Activated naive CD4-positive, alpha-beta T cell (primary cell): Measurements from ENCODE around the gene CYBB.
"Not testable (repeated sequence)": the region's sequence is repeated elsewhere in the genome, so short reads cannot be mapped to it uniquely, and the experiment has no call there.

ENCODE experiments used
- DNase-seq, 4 experiments: peaks; one replicate each; lab custom pipeline; 2025; lab: John Stamatoyannopoulos, UW

Gene CYBB

GRCh38 chrX:37779857-37780256, at the start of gene CYBB:
Gene CYBB, plus strand, starts transcription at chrX:37780059. Its CDS starts 19 bp downstream, at chrX:37780078.
- no peak for DNase-seq

DNA sequence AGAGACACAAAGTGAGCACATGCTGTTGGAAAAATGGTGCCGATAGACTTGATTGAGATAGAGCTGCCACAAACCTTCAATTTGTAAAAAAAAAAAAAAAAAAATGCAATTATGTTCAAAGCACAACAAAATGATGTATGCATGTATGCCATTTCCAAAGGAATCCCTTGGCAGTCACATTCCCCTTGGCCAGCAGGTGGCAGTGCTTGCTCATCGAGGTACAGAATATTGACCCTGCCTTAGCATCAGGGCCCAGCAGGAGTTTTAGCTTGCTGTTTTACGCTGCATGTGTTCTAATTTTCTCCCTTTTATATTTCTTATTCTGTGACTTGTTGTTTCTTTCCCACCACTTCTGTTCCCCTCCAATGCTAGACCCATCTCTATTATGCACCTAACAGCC, 34.5 kb upstream of the CYBB start:
- peak; percentile 9 to 70 (median 56) for DNase-seq

DNA sequence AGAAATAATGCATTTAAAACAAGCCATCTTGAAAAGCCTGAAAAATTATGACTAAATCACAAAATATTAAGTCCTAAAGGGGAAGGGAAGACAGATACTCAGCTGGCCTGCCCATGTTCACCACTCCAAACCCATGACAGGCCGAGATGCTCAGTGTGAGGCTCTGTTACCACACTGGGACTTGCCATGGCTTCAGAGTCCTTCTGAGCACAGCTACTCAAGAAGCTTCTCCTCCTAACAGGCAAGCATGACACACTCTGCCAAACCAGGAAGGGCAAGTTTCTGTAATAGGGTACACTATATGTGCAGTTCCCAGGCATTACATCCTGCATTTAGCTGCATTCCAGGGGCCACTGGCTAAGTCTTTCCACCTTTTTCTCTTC, 34.0 kb upstream of the CYBB start:
- no peak for DNase-seq

DNA sequence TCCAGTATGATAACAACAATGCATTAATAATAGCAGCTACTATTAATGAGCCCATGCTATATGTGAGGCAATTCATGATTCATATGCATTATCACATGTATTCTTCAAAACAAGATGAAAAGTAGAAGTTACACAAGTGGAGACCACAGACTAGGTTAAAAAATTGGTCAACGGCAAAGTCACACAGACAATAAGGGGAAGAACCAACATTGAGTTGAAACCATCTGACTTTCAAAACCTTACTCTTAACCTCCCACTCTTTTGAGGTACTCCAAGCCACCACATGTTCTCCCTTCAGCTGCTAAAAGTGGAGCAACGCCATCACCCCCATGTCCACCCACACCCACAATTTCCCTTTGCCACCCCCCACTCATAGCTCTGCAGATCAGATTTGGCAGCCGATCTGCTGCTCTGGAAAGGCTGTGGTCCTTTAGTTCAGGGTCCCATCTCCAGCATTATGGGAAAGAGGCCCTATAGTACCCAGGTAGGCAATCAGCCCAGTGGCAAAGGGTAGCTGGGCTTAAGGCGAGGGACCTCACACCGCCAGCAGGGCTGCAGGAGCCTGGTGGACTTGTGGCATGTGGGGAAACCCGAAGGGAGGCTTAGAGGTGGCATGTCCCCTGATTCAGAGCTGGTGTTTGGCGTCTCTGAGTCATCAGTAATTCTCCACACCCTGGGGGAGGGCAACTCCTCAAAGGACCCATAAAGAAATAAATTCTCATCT, 33.5 kb upstream of the CYBB start:
- no peak for DNase-seq

- DNase-seq: no peak
These were observed 32.9 kb upstream of the CYBB start for GRCh38 chrX:37746951-37747350.

- DNase-seq: no peak
These were observed 27.6 kb upstream of the CYBB start for GRCh38 chrX:37752281-37752680.

DNA sequence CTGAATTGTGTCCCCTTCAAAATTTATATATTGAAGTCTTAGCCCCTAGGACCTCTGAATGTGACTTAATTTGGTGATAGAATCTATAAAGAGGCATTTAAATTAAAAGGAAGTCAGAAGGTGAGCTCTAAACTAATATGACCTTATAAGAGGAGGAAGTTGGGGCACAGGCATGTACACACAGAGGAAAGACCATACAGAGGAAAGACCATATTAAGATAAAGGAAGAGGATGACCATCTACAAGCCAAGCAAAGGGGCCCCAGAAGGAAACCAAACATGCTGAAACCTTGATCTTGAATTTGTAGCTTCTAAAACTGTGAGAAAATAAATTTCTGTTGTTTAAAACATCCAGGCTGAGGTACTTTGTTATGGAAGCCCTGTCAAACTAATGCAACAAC, 26.9 kb upstream of the CYBB start:
- DNase-seq: no peak

- no peak for DNase-seq
These were observed 26.5 kb upstream of the CYBB start for GRCh38 chrX:37753384-37753783.

- no peak for DNase-seq
These were observed 25.3 kb upstream of the CYBB start for GRCh38 chrX:37754516-37754915.

DNA sequence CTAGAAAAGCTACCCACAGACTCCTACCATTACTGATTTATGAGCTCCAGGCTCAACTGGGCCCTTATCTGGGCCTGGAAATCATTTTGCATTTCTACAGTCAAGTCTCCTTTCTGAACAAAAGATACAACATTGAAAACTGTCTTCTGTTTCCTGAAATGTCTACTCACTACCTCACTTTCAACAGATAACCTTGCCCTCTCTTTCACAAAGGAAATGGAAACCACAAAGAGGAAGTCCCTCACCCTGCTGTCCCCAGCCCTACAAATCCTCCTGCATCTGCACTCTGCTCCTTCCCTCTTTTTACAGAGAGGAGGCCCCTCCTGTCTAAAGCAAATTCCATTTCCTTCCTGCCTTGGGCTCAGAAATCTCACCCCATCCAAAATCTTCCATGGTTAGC, 24.8 kb upstream of the CYBB start:
- DNase-seq: no peak

- DNase-seq: no peak
These were observed 22.8 kb upstream of the CYBB start for GRCh38 chrX:37757082-37757481.

- DNase-seq: no peak
These were observed 20.5 kb upstream of the CYBB start for GRCh38 chrX:37759351-37759750.

GRCh38 chrX:37759878-37760418, 19.9 kb upstream of the CYBB start:
- DNase-seq: no peak

- DNase-seq: no peak
These were observed 16.5 kb upstream of the CYBB start for GRCh38 chrX:37763400-37763799.

DNA sequence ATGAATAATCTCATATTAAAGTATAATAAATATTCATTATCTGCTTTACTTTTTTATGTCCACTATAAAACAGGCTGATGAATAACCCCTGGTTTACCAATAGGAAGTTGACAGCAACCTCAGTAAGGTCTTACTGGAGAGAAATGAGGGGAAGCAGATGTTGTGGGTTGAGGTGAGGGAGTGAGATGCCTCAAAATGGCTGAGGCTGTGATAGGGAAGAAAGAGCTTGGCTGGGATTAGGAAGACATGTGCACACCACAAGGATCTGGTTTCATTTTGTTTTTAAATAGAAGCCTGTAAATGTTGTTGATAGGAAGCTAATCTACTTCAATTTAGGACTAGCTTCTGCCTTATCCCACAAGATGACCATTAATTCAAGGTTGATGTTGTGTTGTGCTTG, 14.4 kb upstream of the CYBB start:
- DNase-seq: no peak

DNA sequence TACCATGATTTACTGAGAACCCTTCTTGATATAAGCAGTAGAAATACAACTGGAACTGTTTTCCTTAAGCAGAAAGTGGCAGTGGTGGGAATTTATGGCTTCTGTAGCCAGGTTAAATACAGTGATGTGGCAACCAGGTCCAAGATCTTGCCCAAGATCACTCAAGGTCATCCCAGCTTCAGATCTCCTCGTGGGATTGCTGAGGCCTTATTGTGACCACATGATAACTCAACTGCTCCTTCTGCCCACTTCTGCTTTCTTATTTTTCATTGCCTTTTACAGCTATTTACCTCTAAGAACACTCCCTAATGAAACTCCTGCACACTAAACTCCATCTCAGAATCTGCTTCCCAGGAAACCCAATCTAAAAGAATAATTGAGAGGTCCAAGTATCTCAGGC, 12.4 kb upstream of the CYBB start:
- DNase-seq: no peak

GRCh38 chrX:37768866-37769265, 11.0 kb upstream of the CYBB start:
- DNase-seq: not testable (repeated sequence)

DNA sequence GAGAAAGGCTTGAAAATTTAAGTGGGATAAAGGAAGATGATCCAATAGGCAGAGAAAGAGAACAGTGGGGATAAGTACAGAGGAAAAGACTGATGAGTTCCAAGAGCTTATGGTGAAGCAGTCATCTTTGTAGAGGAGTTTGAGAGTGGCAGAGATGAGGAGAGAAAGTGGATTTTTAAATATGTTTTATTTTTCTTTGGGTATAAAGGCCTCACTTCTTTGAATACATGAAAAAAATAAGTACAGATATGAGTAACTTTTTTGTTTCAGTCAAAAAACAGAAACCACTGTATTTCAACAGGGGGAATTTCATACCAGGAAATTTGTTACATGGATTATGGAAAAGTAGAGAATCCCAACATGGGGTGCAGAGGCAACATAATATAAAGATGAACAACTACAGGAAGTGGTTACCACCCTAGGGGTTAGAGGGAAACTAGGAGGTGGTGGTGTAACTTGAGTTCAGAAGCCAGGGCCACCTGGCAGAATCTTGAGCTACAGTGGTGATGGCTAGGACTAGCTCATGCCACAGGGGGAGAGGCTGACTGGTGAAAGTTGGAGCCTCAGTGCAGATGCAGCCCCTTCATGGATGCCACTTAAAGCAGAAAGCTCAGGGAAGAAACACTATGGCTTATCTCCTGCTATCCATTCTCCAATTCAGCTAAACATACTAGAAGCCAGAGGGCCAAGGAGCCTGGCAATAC, 3.4 kb upstream of the CYBB start:
- no peak for DNase-seq

GRCh38 chrX:37776987-37777325, 2.9 kb upstream of the CYBB start:
- DNase-seq: no peak

- no peak for DNase-seq
These were observed 1.2 kb downstream of the CYBB start for GRCh38 chrX:37781081-37781480.

DNA sequence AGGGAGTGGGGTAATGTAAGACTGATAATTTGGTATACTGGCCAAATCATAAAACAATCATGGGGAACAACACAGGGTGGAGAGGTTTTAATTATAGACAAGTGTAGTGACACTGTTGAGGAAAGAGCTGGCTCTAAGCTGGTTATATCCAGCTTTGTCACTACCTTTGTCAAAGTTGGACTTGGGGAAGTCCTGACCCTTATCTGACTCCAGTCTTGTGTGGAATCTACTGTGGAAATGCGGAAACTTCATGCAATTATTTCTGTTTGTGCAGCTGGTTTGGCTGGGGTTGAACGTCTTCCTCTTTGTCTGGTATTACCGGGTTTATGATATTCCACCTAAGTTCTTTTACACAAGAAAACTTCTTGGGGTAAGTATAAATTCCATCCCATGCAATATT, 2.0 kb downstream of the CYBB start:
- no peak for DNase-seq

DNA sequence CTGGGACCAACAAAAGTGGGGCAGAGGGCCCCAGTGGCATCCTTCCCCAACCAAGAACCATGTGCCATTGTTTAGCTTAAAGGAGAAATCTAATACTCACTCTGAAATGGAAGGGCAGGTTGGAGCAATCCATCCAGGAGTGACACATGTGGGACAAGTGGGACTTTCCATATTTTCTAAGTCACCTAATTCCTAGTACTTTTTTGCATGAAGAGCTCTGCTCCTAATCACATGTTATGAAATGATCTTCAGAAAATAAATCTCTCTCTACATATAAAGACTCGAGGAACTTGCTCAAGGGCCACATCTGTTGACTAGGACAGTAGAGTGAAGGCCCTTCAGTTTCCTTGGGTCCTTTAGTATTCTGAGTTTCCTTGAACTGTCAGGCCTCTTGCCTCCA, 2.5 kb downstream of the CYBB start:
- DNase-seq: no peak

DNA sequence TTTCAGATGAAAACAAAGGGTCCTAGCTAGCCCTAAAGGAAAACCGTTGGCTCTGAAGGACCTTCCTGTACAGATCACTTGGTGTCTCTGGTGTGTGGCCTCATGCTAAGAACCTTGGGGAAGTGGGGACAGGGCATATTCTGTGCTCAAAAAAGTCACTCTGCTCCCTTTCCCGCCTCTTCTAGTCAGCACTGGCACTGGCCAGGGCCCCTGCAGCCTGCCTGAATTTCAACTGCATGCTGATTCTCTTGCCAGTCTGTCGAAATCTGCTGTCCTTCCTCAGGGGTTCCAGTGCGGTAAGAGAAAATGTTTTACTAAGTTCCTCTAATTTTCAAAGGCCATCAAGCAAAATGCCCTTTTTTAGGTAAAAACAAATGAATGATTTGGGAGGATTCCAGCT, 3.4 kb downstream of the CYBB start:
- no peak for DNase-seq

- no peak for DNase-seq
These were observed 5.7 kb downstream of the CYBB start for GRCh38 chrX:37785569-37785968.
